H1 (cell line): Measurements from ENCODE around the gene TRIM50. TPM values are rescaled to one million over a fixed set of nuclear protein-coding genes. Genes with fewer than 3 reads are reported as not detected.

Experiments used
- CTCF ChIA-PET: fragments of 300-600 bp; sonication (Branson Sonifier 250); formaldehyde crosslinking; loops from one replicate; lab custom pipeline; 2021; ENCODE audit not compliant: partially characterized antibody; lab: Charles Lee
- POLR2A ChIA-PET: fragments of 300-600 bp; sonication (Branson Sonifier 250); formaldehyde crosslinking; loops from one replicate; lab custom pipeline; 2021; ENCODE audit warnings: inconsistent platforms; ENCODE audit not compliant: partially characterized antibody; lab: Charles Lee
- DNase-seq, 2 experiments: peaks; one replicate each; pipeline versions ENCODE4 v3.0.0 to v3.0.0-alpha.2; 2010 to 2022; ENCODE audit warnings: low spot score in 2 of 2, low read depth in 1 of 2, mixed read lengths in 1 of 2
- FAIRE-seq: peaks from 2 replicates; lab custom pipeline; 2011; peaks lifted over from hg19 to GRCh38; lab: Jason Lieb, UNC
- H2AFZ ChIP-seq: 2 replicates; pipeline ENCODE4 v1.8.1; 2012; ENCODE audit warnings: low read length, inconsistent platforms
- H2AK5ac ChIP-seq: 2 replicates; pipeline ENCODE4 v1.6.1; 2013; ENCODE audit warnings: low read depth, low read length
- H2BK120ac ChIP-seq: replicated peaks from 2 replicates; pipeline ENCODE3; 2013; ENCODE audit warnings: low read depth, low read length, inconsistent platforms
- H2BK12ac ChIP-seq: 2 replicates; pipeline ENCODE4 v1.6.1; 2013; ENCODE audit warnings: low read depth, low read length
- H2BK15ac ChIP-seq: 2 replicates; pipeline ENCODE4 v1.6.1; 2013; ENCODE audit warnings: low read length
- H2BK20ac ChIP-seq: 2 replicates; pipeline ENCODE4 v1.6.1; 2013; ENCODE audit warnings: low read length
- H2BK5ac ChIP-seq: 2 replicates; pipeline ENCODE4 v1.6.1; 2013; ENCODE audit warnings: low read depth, low read length
- H3K14ac ChIP-seq: 2 replicates; pipeline ENCODE4 v1.6.1; 2013; ENCODE audit warnings: inconsistent platforms; ENCODE audit not compliant: insufficient read length
- H3K18ac ChIP-seq: 2 replicates; pipeline ENCODE4 v1.6.1; 2013; ENCODE audit warnings: low read length; ENCODE audit errors: extremely low read depth
- H3K23ac ChIP-seq: 2 replicates; pipeline ENCODE4 v1.6.1; 2013; ENCODE audit warnings: inconsistent platforms; ENCODE audit not compliant: insufficient read length
- H3K23me2 ChIP-seq: 2 replicates; pipeline ENCODE4 v1.6.1; 2013; ENCODE audit warnings: low read depth, low read length
- H3K27ac ChIP-seq: 2 replicates; pipeline ENCODE4 v1.6.1; 2011; ENCODE audit warnings: low read depth, low read length, inconsistent platforms
- H3K27me3 ChIP-seq, 4 experiments: replicated peaks in 1 of 4; 1 replicate in 1 of 4; 2 replicates in 3 of 4; pipeline versions ENCODE4 v1.6.1 to v1.8.1; 2011 to 2013; ENCODE audit warnings: low read length in 3 of 4, mild to moderate bottlenecking in 3 of 4, inconsistent platforms in 2 of 4, mixed read lengths in 2 of 4, moderate library complexity in 1 of 4; ENCODE audit not compliant: control insufficient read depth in 3 of 4, insufficient read depth in 3 of 4; ENCODE audit errors: extremely low read depth in 1 of 4
- H3K36me3 ChIP-seq, 4 experiments: 2 replicates each; pipeline versions ENCODE4 v1.6.1 to v1.8.1; 2011 to 2013; ENCODE audit warnings: mild to moderate bottlenecking in 4 of 4, low read length in 3 of 4, moderate library complexity in 2 of 4, control low read depth in 1 of 4, inconsistent platforms in 1 of 4; ENCODE audit not compliant: insufficient read depth in 4 of 4, control insufficient read depth in 2 of 4
- H3K4ac ChIP-seq: replicated peaks from 2 replicates; pipeline ENCODE3; 2013; ENCODE audit warnings: low read length, low read depth, mixed read lengths, inconsistent platforms; ENCODE audit not compliant: insufficient read length
- H3K4me1 ChIP-seq, 4 experiments: replicated peaks in 1 of 4; 1 replicate in 1 of 4; 2 replicates in 3 of 4; pipeline versions ENCODE4 v1.6.1 to v1.8.1; 2011 to 2013; ENCODE audit warnings: low read length in 3 of 4, inconsistent platforms in 2 of 4, mixed read lengths in 1 of 4; ENCODE audit not compliant: insufficient read depth in 4 of 4, control insufficient read depth in 3 of 4
- H3K4me2 ChIP-seq, 2 experiments: 2 replicates each; pipeline versions ENCODE4 v1.6.1 to v1.8.1; 2011 to 2013; ENCODE audit warnings: low read depth in 2 of 2, low read length in 2 of 2, control low read depth in 1 of 2, inconsistent platforms in 1 of 2, mild to moderate bottlenecking in 1 of 2; ENCODE audit not compliant: insufficient read depth in 1 of 2
- H3K4me3 ChIP-seq, 4 experiments: fragments of 200-600, 300-600 bp in 1 of 4; sonication (generic), shearing (Covaris generic), sonication (Bioruptor Twin) in 1 of 4; 2 replicates each; pipeline versions ENCODE4 v1.5.1 to v1.8.1; 2011 to 2016; ENCODE audit warnings: low read length in 4 of 4, low read depth in 3 of 4, control low read depth in 2 of 4, inconsistent platforms in 2 of 4, mild to moderate bottlenecking in 2 of 4, mixed read lengths in 1 of 4, moderate library complexity in 1 of 4; ENCODE audit not compliant: insufficient read depth in 2 of 4; ENCODE audit errors: extremely low read depth in 1 of 4
- H3K56ac ChIP-seq: replicated peaks from 2 replicates; pipeline ENCODE3; 2013; ENCODE audit warnings: low read depth, mild to moderate bottlenecking, mixed read lengths, low read length, inconsistent platforms; ENCODE audit not compliant: insufficient read length
- H3K79me1 ChIP-seq: 2 replicates; pipeline ENCODE4 v1.6.1; 2013; ENCODE audit warnings: low read depth, low read length, control low read depth
- H3K79me2 ChIP-seq, 2 experiments: 2 replicates each; pipeline versions ENCODE4 v1.6.1 to v1.8.1; 2012 to 2013; ENCODE audit warnings: low read length in 2 of 2, mild to moderate bottlenecking in 2 of 2, inconsistent platforms in 1 of 2; ENCODE audit not compliant: insufficient read depth in 2 of 2, control insufficient read depth in 1 of 2
- H3K9ac ChIP-seq, 4 experiments: replicated peaks in 1 of 4; 1 replicate in 1 of 4; 2 replicates in 3 of 4; pipeline versions ENCODE4 v1.6.1 to v1.8.1; 2011 to 2013; ENCODE audit warnings: low read depth in 3 of 4, low read length in 3 of 4, control low read depth in 2 of 4, mild to moderate bottlenecking in 2 of 4, moderate library complexity in 2 of 4, inconsistent platforms in 1 of 4; ENCODE audit errors: extremely low read depth in 1 of 4
- H3K9me3 ChIP-seq, 2 experiments: 2 replicates each; pipeline versions ENCODE4 v1.6.1 to v1.8.1; 2012 to 2013; ENCODE audit warnings: mild to moderate bottlenecking in 2 of 2, moderate library complexity in 2 of 2, control low read depth in 1 of 2, inconsistent platforms in 1 of 2, low read depth in 1 of 2, low read length in 1 of 2, mixed read lengths in 1 of 2; ENCODE audit not compliant: insufficient read depth in 2 of 2
- H4K20me1 ChIP-seq, 2 experiments: replicated peaks in 1 of 2; 2 replicates each; pipeline versions ENCODE3 to v1.8.1; 2011 to 2013; ENCODE audit warnings: inconsistent platforms in 2 of 2, low read length in 2 of 2, mild to moderate bottlenecking in 1 of 2; ENCODE audit not compliant: insufficient read depth in 2 of 2, control insufficient read depth in 1 of 2
- H4K5ac ChIP-seq: 2 replicates; pipeline ENCODE4 v1.6.1; 2013; ENCODE audit warnings: low read length, low read depth, mixed read lengths, inconsistent platforms; ENCODE audit not compliant: insufficient read length
- H4K8ac ChIP-seq: 2 replicates; pipeline ENCODE4 v1.8.0; 2013; ENCODE audit warnings: mild to moderate bottlenecking, moderate library complexity, low read length, inconsistent platforms; ENCODE audit not compliant: insufficient read depth; ENCODE audit errors: extremely low read depth
- H4K91ac ChIP-seq: replicated peaks from 2 replicates; pipeline ENCODE3; 2013; ENCODE audit warnings: low read length, mixed read lengths, inconsistent platforms; ENCODE audit not compliant: insufficient read length
- BACH1 ChIP-seq: IDR thresholded peaks from 2 replicates; pipeline ENCODE4 v1.6.1; 2012; ENCODE audit warnings: low read length, improper control_type of control experiment
- E2F6 ChIP-seq: IDR thresholded peaks from 2 replicates; pipeline ENCODE4 v1.6.1; 2012; ENCODE audit warnings: inconsistent platforms
- JUN ChIP-seq: IDR thresholded peaks from 2 replicates; pipeline ENCODE4 v1.6.1; 2011; ENCODE audit warnings: low read depth, mild to moderate bottlenecking, improper control_type of control experiment, low read length
- POLR2A ChIP-seq, 2 experiments: IDR thresholded peaks; 1 replicate in 1 of 2; 2 replicates in 1 of 2; pipeline ENCODE4 v1.6.1; 2011; ENCODE audit warnings: low read depth in 2 of 2, low read length in 2 of 2, mild to moderate bottlenecking in 2 of 2; ENCODE audit errors: control extremely low read depth in 1 of 2
- POLR2AphosphoS5 ChIP-seq: IDR thresholded peaks from 2 replicates; pipeline ENCODE4 v1.6.1; 2011; ENCODE audit warnings: low read depth, low read length
- POU5F1 ChIP-seq: IDR thresholded peaks from 2 replicates; pipeline ENCODE4 v1.6.1; 2011; ENCODE audit warnings: low read depth, mild to moderate bottlenecking, low read length, moderate library complexity
- RFX5 ChIP-seq: IDR thresholded peaks from 2 replicates; pipeline ENCODE4 v1.6.1; 2011; ENCODE audit warnings: low read depth, low read length, improper control_type of control experiment, borderline replicate concordance
- RXRA ChIP-seq: IDR thresholded peaks from 2 replicates; pipeline ENCODE4 v1.6.1; 2011; ENCODE audit warnings: low read depth, mild to moderate bottlenecking, low read length, moderate library complexity; ENCODE audit not compliant: insufficient read depth
- WGBS, 2 experiments: shearing (Covaris generic) in 1 of 2; methylation state at CpG; one replicate each; pipeline versions ENCODE4 v1.1.6 to v1.1.7; 2013 to 2015; ENCODE audit warnings: low lambda C conversion rate in 2 of 2, mixed read lengths in 2 of 2, inconsistent platforms in 1 of 2, low coverage in 1 of 2, missing lambda C conversion rate in 1 of 2; ENCODE audit not compliant: insufficient replicate concordance in 2 of 2, insufficient coverage in 1 of 2, insufficient read length in 1 of 2; ENCODE audit errors: extremely low coverage in 1 of 2, missing lambda C conversion rate in 1 of 2; 5-methylcytosine and 5-hydroxymethylcytosine counted together
- polyA plus RNA-seq, 7 experiments: library from polyadenylated mRNA; depleted of rRNA in 3 of 7; stranded (reverse) in 5 of 7; unstranded in 2 of 7; fragments of >200 nt in 5 of 7; fragments of 200-250 nt in 2 of 7; gene quantifications; 1 replicate in 5 of 7; 2 replicates in 1 of 7; 4 replicates in 1 of 7; pipeline versions ENCODE4 v1.2.1 to v1.2.3, GENCODE V29; 2011 to 2013; ENCODE audit warnings: missing spikeins in 2 of 7, mixed read lengths in 2 of 7
- total RNA-seq: library from RNA; stranded (reverse); fragmentation: NEBNext Ultra II Directional; extraction: Animal tissue kit (Norgen Biotek cat#: 25700); gene quantifications from 2 replicates; pipeline ENCODE4 v1.2.1, GENCODE V29; 2021

TRIM50 gene
- total and polyA plus RNA-seq, 2 of the 8 experiments (the other 6 are each of a cell fraction or from before 2014, with no cell fraction given) = 0.12 TPM; not detected in 1

GRCh38 chr7:73364006-73364728 is 36.3 kb upstream of the TRIM50 start:
- 85% methylated on average over 25 of the region's 25 CpGs; no CpG with 5 or more reads in 1 of the 2 experiments for WGBS, 2 experiments

More at GRCh38 chr7:73364006-73364728, 36.3 kb upstream of the TRIM50 start:
- H3K56ac ChIP-seq = no peak overlapping the region
- H2BK5ac ChIP-seq = no peak overlapping the region
- no peak overlapping the region for H4K8ac ChIP-seq
- no peak overlapping the region for H3K18ac ChIP-seq
- H3K27ac ChIP-seq = no peak overlapping the region
- H4K5ac ChIP-seq = no peak overlapping the region
- FAIRE-seq (no peak), DNase-seq (no peak)
- peaks cover 0 to 2% of the 10 kb centered on the region in 2 experiments for H4K20me1 ChIP-seq
- no peaks in the 10 kb centered on the region for H3K4me1 ChIP-seq
- no peak overlapping the region for H3K14ac ChIP-seq
- no peaks in the 10 kb centered on the region for H3K79me1 ChIP-seq
- H3K9ac ChIP-seq = no peak overlapping the region
- no peak overlapping the region for H2BK20ac ChIP-seq
- H3K27me3 ChIP-seq = no peaks in the 10 kb centered on the region
- CTCF ChIA-PET = interaction anchor here (1.0 kb wide), 1 partner anchor 48 kb away, joined by 3 read pairs; no protein-coding TSS in a partner anchor
- no peaks in the 10 kb centered on the region for H3K9me3 ChIP-seq
- H3K79me2 ChIP-seq = no peaks in the 10 kb centered on the region
- POLR2A ChIA-PET = interaction anchor here (0.7 to 1.1 kb wide), 3 partner anchors 34 to 536 kb away, joined by 3 read pairs; partner anchors contain the start of gene TYW1B
- no peak overlapping the region for H2AFZ ChIP-seq
- no peak overlapping the region for H2AK5ac ChIP-seq
- no peak overlapping the region for H3K4ac ChIP-seq
- H2BK15ac ChIP-seq = no peak overlapping the region
- no peak overlapping the region for H4K91ac ChIP-seq
- no peaks in the 10 kb centered on the region for H3K36me3 ChIP-seq
- H3K4me3 ChIP-seq = no peak overlapping the region
- no peak overlapping the region for H3K23ac ChIP-seq
- H2BK12ac ChIP-seq = no peak overlapping the region
- H3K23me2 ChIP-seq = no peaks in the 10 kb centered on the region
- TF ChIP-seq JUN (no peak), E2F6 (no peak), POU5F1 (no peak), RFX5 (no peak), POLR2AphosphoS5 (no peak), BACH1 (no peak), RXRA (no peak), POLR2A (IDR thresholded peaks at IDR 0.05; ENCODE audit: control extremely low read depth in 1 of 2, low read depth in 2 of 2, low read length in 2 of 2) (no peak)
- TF ChIP-seq, all 59 proteins: peak for 0
- no peak overlapping the region for H2BK120ac ChIP-seq
- no peak overlapping the region for H3K4me2 ChIP-seq
